Keratinocyte (primary cell): ENCODE measurements around the gene SFMBT2. TPM values are rescaled to one million over a fixed set of nuclear protein-coding genes. Genes with fewer than 3 reads are reported as not detected.

Experiments used
- DNase-seq: peaks from one replicate; pipeline ENCODE4 v3.0.0-alpha.2; 2011; ENCODE audit warnings: low read depth, missing footprints, low spot score
- FAIRE-seq: peaks from 2 replicates; lab custom pipeline; 2011; peaks lifted over from hg19 to GRCh38; lab: Jason Lieb, UNC
- H2AFZ ChIP-seq: 2 replicates; pipeline ENCODE4 v1.6.0; 2012; ENCODE audit warnings: low read length, control low read depth, inconsistent platforms; ENCODE audit not compliant: control insufficient read depth
- H3K27ac ChIP-seq: 2 replicates; pipeline ENCODE4 v1.5.1; 2011; ENCODE audit warnings: low read length; ENCODE audit not compliant: control insufficient read depth, insufficient read depth
- H3K27me3 ChIP-seq: 3 replicates; pipeline ENCODE4 v1.6.0; 2011; ENCODE audit warnings: low read length; ENCODE audit not compliant: control insufficient read depth, insufficient read depth; ENCODE audit errors: extremely low read depth
- H3K36me3 ChIP-seq, 2 experiments: 2 replicates in 1 of 2; 3 replicates in 1 of 2; pipeline ENCODE4 v1.5.1; 2011; ENCODE audit warnings: low read length in 2 of 2, mild to moderate bottlenecking in 1 of 2; ENCODE audit not compliant: control insufficient read depth in 2 of 2, insufficient read depth in 2 of 2; ENCODE audit errors: extremely low read depth in 1 of 2
- H3K4me1 ChIP-seq: 3 replicates; pipeline ENCODE4 v1.5.1; 2011; ENCODE audit warnings: low read length; ENCODE audit not compliant: control insufficient read depth, insufficient read depth; ENCODE audit errors: extremely low read depth
- H3K4me2 ChIP-seq: 3 replicates; pipeline ENCODE4 v1.6.0; 2011; ENCODE audit warnings: low read depth, low read length; ENCODE audit not compliant: control insufficient read depth, insufficient read depth; ENCODE audit errors: extremely low read depth
- H3K4me3 ChIP-seq, 3 experiments: fragments of 200-600 bp in 1 of 3; sonication (generic) in 1 of 3; 2 replicates in 2 of 3; 3 replicates in 1 of 3; pipeline ENCODE4 v1.5.1; 2011 to 2016; ENCODE audit warnings: low read length in 3 of 3, mild to moderate bottlenecking in 3 of 3, control low read depth in 2 of 3, inconsistent platforms in 1 of 3, low read depth in 1 of 3, mixed read lengths in 1 of 3, mixed run types in 1 of 3, moderate library complexity in 1 of 3; ENCODE audit not compliant: control insufficient read depth in 2 of 3, insufficient read depth in 2 of 3; ENCODE audit errors: extremely low read depth in 1 of 3
- H3K79me2 ChIP-seq: 2 replicates; pipeline ENCODE4 v1.6.0; 2012; ENCODE audit warnings: low read length; ENCODE audit not compliant: control insufficient read depth, insufficient read depth
- H3K9ac ChIP-seq: 3 replicates; pipeline ENCODE4 v1.6.0; 2011; ENCODE audit warnings: low read length; ENCODE audit not compliant: control insufficient read depth, insufficient read depth; ENCODE audit errors: extremely low read depth
- H3K9me1 ChIP-seq: 3 replicates; pipeline ENCODE4 v1.6.0; 2011; ENCODE audit warnings: low read length; ENCODE audit not compliant: control insufficient read depth, insufficient read depth; ENCODE audit errors: extremely low read depth
- H3K9me3 ChIP-seq: 2 replicates; pipeline ENCODE4 v1.5.1; 2012; ENCODE audit warnings: low read depth, low read length; ENCODE audit not compliant: control insufficient read depth
- H4K20me1 ChIP-seq: 3 replicates; pipeline ENCODE4 v1.6.0; 2011; ENCODE audit warnings: low read length; ENCODE audit not compliant: control insufficient read depth, insufficient read depth; ENCODE audit errors: extremely low read depth
- EZH2 ChIP-seq: IDR thresholded peaks from one replicate; pipeline ENCODE4 v1.6.1; 2012; ENCODE audit warnings: inconsistent platforms, mild to moderate bottlenecking, low read length, moderate library complexity
- dilution Hi-C: fragments of 300-500 bp; cut with MboI; formaldehyde crosslinking; loops from one replicate; pipeline ENCODE4 v1.7.0; 2020; ENCODE audit warnings: low sequenced_read_pairs; ENCODE audit not compliant: extremely low pct_ligation_motif_present
- polyA plus RNA-seq, 5 experiments: library from polyadenylated mRNA; depleted of rRNA in 3 of 5; stranded (reverse) in 3 of 5; stranded (forward) in 1 of 5; unstranded in 1 of 5; fragments of >200 nt; gene quantifications; 1 replicate in 1 of 5; 2 replicates in 3 of 5; 3 replicates in 1 of 5; pipeline versions ENCODE4 v1.2.1 to v1.2.3, GENCODE V29; 2011 to 2012; ENCODE audit warnings: missing spikeins in 2 of 5, low read depth in 1 of 5, low replicate concordance in 1 of 5
- TF ChIP-seq, protein P1 (sequence below), 3 experiments: IDR thresholded peaks in 1 of 3; conservative IDR thresholded peaks in 1 of 3; optimal IDR thresholded peaks in 1 of 3; 2 replicates in 2 of 3; 3 replicates in 1 of 3; pipeline versions ENCODE3 to v1.5.1; 2011; ENCODE audit warnings: low read length in 3 of 3, mild to moderate bottlenecking in 3 of 3, moderate library complexity in 2 of 3, control low read depth in 1 of 3, inconsistent platforms in 1 of 3; ENCODE audit not compliant: insufficient read depth in 2 of 3; ENCODE audit errors: extremely low read depth in 1 of 3

SFMBT2 gene
- polyA plus RNA-seq, 1 donor (not counting 4 experiments of a cell fraction or from before 2014, with no cell fraction given), result 0.71 TPM

DNA sequence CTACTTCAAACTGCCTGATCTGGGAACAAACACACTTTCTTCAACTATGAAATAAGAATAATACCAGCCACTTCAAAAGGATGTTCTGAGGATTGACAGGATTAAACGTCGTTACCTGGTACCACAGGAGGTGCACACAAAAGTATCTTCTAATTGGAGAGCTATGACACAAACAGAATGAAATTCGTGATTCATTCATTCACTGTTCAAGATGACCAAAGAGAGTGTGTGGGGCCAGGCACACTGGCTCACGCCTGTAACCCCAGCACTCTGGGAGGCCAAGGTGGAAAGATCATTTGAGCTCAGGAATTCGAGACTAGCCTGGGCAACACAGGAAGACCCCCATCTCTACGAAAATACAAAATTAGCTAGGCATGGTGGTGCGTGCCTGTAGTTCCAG, 50.9 kb downstream of the SFMBT2 start:
- no peaks in the 10 kb centered on the region for H3K9me3 ChIP-seq

DNA sequence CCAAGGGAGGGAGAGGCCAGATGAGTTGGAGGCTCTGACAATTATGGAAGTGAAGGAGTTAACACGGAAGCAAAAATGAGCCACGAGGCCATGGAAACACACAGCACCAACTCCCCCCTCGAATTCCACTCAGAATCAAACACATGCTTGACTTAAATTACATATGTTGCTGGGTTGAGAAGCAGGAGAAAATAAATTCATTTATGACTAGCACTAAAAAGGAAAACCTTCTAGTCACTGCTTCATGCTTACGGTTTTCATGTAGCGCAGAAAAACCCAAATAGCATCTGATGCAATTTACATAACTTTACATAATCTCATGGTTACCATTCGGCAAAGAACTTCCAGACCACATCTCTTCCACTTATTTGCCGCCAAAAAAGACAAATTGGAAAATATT, 51.5 kb downstream of the SFMBT2 start:
- no peaks in the 10 kb centered on the region for H3K79me2 ChIP-seq
- no peak for FAIRE-seq
- H2AFZ ChIP-seq, result no peak overlapping the region
- dilution Hi-C loops, result no loop called here
- no peak overlapping the region for H3K27ac ChIP-seq
- no peak for TF ChIP-seq EZH2
- no peaks in the 10 kb centered on the region for H3K9me1 ChIP-seq
- no peak overlapping the region for H3K4me2 ChIP-seq
- H3K9ac ChIP-seq, result no peak overlapping the region
- H3K9me3 ChIP-seq, result no peaks in the 10 kb centered on the region
- no peaks in the 10 kb centered on the region for H3K36me3 ChIP-seq
- no peak for DNase-seq
- H3K27me3 ChIP-seq, result no peaks in the 10 kb centered on the region
- H4K20me1 ChIP-seq, result no peaks in the 10 kb centered on the region
- no peak overlapping the region for H3K4me3 ChIP-seq
- H3K4me1 ChIP-seq, result peaks cover 3% of the 10 kb centered on the region

More for the DNA sequence above, 50.9 kb downstream of the SFMBT2 start:
- Histone ChIP-seq H3K9ac (no peak overlapping the region), H3K27ac (no peak overlapping the region), H4K20me1 (no peaks in the 10 kb centered on the region), H3K4me2 (no peak overlapping the region), H3K36me3 (no peaks in the 10 kb centered on the region), H3K27me3 (no peaks in the 10 kb centered on the region), H3K9me1 (no peaks in the 10 kb centered on the region), H3K4me1 (no peaks in the 10 kb centered on the region), H3K79me2 (no peaks in the 10 kb centered on the region), H2AFZ (no peak overlapping the region), H3K4me3 (no peak overlapping the region)
- FAIRE-seq (no peak), DNase-seq (no peak)
- dilution Hi-C loops, result no loop called here
- no peak for TF ChIP-seq EZH2
- TF ChIP-seq, protein P1, sequence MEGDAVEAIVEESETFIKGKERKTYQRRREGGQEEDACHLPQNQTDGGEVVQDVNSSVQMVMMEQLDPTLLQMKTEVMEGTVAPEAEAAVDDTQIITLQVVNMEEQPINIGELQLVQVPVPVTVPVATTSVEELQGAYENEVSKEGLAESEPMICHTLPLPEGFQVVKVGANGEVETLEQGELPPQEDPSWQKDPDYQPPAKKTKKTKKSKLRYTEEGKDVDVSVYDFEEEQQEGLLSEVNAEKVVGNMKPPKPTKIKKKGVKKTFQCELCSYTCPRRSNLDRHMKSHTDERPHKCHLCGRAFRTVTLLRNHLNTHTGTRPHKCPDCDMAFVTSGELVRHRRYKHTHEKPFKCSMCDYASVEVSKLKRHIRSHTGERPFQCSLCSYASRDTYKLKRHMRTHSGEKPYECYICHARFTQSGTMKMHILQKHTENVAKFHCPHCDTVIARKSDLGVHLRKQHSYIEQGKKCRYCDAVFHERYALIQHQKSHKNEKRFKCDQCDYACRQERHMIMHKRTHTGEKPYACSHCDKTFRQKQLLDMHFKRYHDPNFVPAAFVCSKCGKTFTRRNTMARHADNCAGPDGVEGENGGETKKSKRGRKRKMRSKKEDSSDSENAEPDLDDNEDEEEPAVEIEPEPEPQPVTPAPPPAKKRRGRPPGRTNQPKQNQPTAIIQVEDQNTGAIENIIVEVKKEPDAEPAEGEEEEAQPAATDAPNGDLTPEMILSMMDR (optimal IDR thresholded peaks at IDR 0.05 in 1 of 3, IDR thresholded peaks at IDR 0.05 in 1 of 3, conservative IDR thresholded peaks at IDR 0.05 in 1 of 3; ENCODE audit: extremely low read depth in 1 of 3, insufficient read depth in 2 of 3, low read length in 3 of 3), result no peak

DNA sequence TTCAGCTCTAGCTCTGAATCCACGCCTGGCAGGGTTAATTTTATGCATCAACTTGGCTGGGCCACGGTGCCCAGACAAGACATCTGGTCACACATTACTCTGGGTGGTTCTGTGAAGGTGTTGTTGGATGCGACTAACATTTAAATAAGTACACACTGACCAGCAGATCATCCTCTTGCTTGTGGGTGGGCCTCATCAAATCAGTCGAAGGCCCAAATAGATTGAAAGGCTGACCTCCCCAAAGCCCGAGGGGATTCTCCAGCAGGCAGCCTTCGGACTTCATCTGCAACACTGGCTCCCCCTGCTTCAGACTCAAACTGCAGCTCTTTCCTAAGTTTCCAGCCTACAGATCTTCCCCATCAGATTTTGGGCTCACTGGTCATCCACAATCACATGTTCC, 53.6 kb downstream of the SFMBT2 start:
- Histone ChIP-seq H3K36me3 (no peaks in the 10 kb centered on the region), H2AFZ (no peak overlapping the region), H3K27ac (no peak overlapping the region), H3K27me3 (no peaks in the 10 kb centered on the region), H3K9me1 (no peaks in the 10 kb centered on the region), H4K20me1 (no peaks in the 10 kb centered on the region), H3K4me1 (peaks cover 5% of the 10 kb centered on the region), H3K4me2 (no peak overlapping the region), H3K9me3 (no peaks in the 10 kb centered on the region), H3K9ac (no peak overlapping the region), H3K4me3 (no peak overlapping the region), H3K79me2 (no peaks in the 10 kb centered on the region)
- no peak for TF ChIP-seq EZH2
- TF ChIP-seq, protein P1 (optimal IDR thresholded peaks at IDR 0.05 in 1 of 3, IDR thresholded peaks at IDR 0.05 in 1 of 3, conservative IDR thresholded peaks at IDR 0.05 in 1 of 3; ENCODE audit: extremely low read depth in 1 of 3, insufficient read depth in 2 of 3, low read length in 3 of 3), result no peak
- no peak for FAIRE-seq
- no peak for DNase-seq
- dilution Hi-C loops, result no loop called here
